Fibroblast of lung (primary cell): ENCODE measurements around the gene BBC3. TPM values are rescaled to one million over a fixed set of nuclear protein-coding genes. Genes with fewer than 3 reads are reported as not detected.

Experiments used
- DNase-seq, 2 donors: peaks; one replicate each; pipeline versions ENCODE4 v3.0.0 to v3.0.0-alpha.2; 2010; ENCODE audit warnings: low read depth in 2 of 2
- H2AFZ ChIP-seq: 2 replicates; pipeline ENCODE4 v1.5.1; 2012; ENCODE audit warnings: low read length, control low read depth, inconsistent platforms
- H3K27ac ChIP-seq: 2 replicates; pipeline ENCODE4 v1.5.1; 2011; ENCODE audit warnings: low read length, control low read depth; ENCODE audit not compliant: insufficient read depth
- H3K27me3 ChIP-seq: 2 replicates; pipeline ENCODE4 v1.5.1; 2011; ENCODE audit warnings: mild to moderate bottlenecking, low read length; ENCODE audit not compliant: control insufficient read depth, insufficient read depth
- H3K36me3 ChIP-seq: 2 replicates; pipeline ENCODE4 v1.5.1; 2011; ENCODE audit warnings: low read length; ENCODE audit not compliant: control insufficient read depth, insufficient read depth
- H3K4me1 ChIP-seq: 2 replicates; pipeline ENCODE4 v1.5.1; 2011; ENCODE audit warnings: low read length; ENCODE audit not compliant: control insufficient read depth, insufficient read depth; ENCODE audit errors: extremely low read depth
- H3K4me2 ChIP-seq: 2 replicates; pipeline ENCODE4 v1.5.1; 2011; ENCODE audit warnings: low read length, control low read depth; ENCODE audit not compliant: insufficient read depth; ENCODE audit errors: extremely low read depth
- H3K4me3 ChIP-seq, 4 experiments: fragments of 200-600 bp in 1 of 4; sonication (generic) in 1 of 4; replicated peaks in 1 of 4; 2 replicates each; pipeline ENCODE4 v1.5.1; 2011 to 2016; ENCODE audit warnings: low read length in 4 of 4, low read depth in 3 of 4, mild to moderate bottlenecking in 3 of 4, control low read depth in 2 of 4, inconsistent platforms in 1 of 4, mixed read lengths in 1 of 4; ENCODE audit not compliant: insufficient read depth in 1 of 4; ENCODE audit errors: control extremely low read depth in 1 of 4
- H3K79me2 ChIP-seq: 2 replicates; pipeline ENCODE4 v1.5.1; 2012; ENCODE audit warnings: mild to moderate bottlenecking, low read length, inconsistent platforms; ENCODE audit not compliant: control insufficient read depth, insufficient read depth
- H3K9ac ChIP-seq: 2 replicates; pipeline ENCODE4 v1.5.1; 2011; ENCODE audit warnings: mild to moderate bottlenecking, low read length, control low read depth; ENCODE audit not compliant: insufficient read depth
- H3K9me3 ChIP-seq: 2 replicates; pipeline ENCODE4 v1.5.1; 2012; ENCODE audit warnings: low read depth, low read length; ENCODE audit not compliant: control insufficient read depth, insufficient read depth
- H4K20me1 ChIP-seq: 2 replicates; pipeline ENCODE4 v1.5.1; 2011; ENCODE audit warnings: low read length; ENCODE audit not compliant: control insufficient read depth, insufficient read depth; ENCODE audit errors: extremely low read depth
- EZH2 ChIP-seq: IDR thresholded peaks from 2 replicates; pipeline ENCODE4 v1.5.1; 2012; ENCODE audit warnings: low read length, control low read depth, mild to moderate bottlenecking; ENCODE audit errors: missing control alignments
- polyA plus RNA-seq, 2 donors: library from polyadenylated mRNA; depleted of rRNA in 1 of 2; stranded (reverse) in 1 of 2; unstranded in 1 of 2; fragments of >200 nt; gene quantifications; 2 replicates each; pipeline ENCODE4 v1.2.1, GENCODE V29; 2011 to 2012; ENCODE audit warnings: missing spikeins in 1 of 2
- total RNA-seq: library from RNA; depleted of rRNA; stranded (reverse); fragments of >200 nt; gene quantifications from 2 replicates; pipeline ENCODE4 v1.2.1, GENCODE V29; 2014
- TF ChIP-seq, protein P1 (sequence below), 2 donors: IDR thresholded peaks in 1 of 2; conservative IDR thresholded peaks in 1 of 2; 1 replicate in 1 of 2; 2 replicates in 1 of 2; pipeline ENCODE4 v1.5.1; 2011 to 2012; ENCODE audit warnings: low read length in 2 of 2, control low read depth in 1 of 2, inconsistent platforms in 1 of 2, low read depth in 1 of 2, mild to moderate bottlenecking in 1 of 2

BBC3 gene
- total and polyA plus RNA-seq, 2 donors (not counting 1 experiment from before 2014, with no cell fraction given) = 2.4 to 37.7 TPM

DNA sequence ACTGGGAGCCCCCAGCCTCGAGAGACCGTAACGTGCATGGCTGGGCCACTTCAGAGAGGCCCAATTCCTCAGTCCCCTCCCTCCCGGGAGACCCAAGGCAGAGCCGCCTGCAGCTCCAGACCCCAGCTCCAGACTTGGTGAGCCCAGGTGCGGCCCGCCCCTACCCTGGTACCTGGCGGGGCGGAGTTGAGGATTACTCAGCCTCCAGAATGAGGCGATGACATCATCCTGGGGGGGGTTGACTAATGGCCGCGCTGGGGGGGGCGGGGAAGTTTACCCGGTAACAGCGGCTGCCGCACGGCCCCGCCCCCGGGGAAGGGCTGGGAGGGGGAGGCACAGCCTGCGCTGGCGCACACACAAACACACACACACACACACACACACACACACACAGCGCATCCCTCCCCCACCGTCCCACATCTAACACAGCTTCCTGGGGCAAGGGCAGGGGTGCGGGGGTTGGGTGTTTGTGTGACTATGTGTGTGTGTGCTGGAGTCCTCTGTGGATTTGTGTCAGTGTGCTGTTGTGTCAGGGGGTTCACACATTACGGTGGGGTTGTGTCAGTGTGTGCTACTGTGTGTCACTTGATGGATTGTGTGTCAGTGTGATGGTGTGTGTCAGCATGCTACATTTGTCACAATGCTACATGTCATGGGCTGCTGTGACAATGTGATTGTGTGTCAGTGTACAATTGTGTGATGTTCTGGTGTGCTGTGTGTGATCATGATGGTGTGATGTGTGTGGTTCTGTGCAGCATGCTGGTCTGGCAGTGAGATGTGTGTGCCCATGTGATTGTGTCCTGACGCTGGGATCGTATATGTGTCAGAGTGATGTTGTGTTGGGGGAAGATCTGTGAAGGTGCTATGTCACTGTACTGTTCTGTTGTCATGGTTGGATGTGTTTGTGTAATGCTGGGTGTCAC is 10.3 kb upstream of the BBC3 start:
- Histone ChIP-seq H4K20me1 (no peaks in the 10 kb centered on the region), H3K4me3 (peak overlapping the region in 1 of 4 experiments; percentile 19), H3K36me3 (no peaks in the 10 kb centered on the region), H3K4me1 (peaks cover 14% of the 10 kb centered on the region), H3K27me3 (no peaks in the 10 kb centered on the region), H3K4me2 (peak overlapping the region; percentile 84), H3K27ac (no peak overlapping the region), H3K9ac (peak overlapping the region; percentile 16), H3K9me3 (no peaks in the 10 kb centered on the region), H3K79me2 (no peaks in the 10 kb centered on the region), H2AFZ (peak overlapping the region; percentile 29)
- no peak for TF ChIP-seq EZH2
- TF ChIP-seq, protein P1, sequence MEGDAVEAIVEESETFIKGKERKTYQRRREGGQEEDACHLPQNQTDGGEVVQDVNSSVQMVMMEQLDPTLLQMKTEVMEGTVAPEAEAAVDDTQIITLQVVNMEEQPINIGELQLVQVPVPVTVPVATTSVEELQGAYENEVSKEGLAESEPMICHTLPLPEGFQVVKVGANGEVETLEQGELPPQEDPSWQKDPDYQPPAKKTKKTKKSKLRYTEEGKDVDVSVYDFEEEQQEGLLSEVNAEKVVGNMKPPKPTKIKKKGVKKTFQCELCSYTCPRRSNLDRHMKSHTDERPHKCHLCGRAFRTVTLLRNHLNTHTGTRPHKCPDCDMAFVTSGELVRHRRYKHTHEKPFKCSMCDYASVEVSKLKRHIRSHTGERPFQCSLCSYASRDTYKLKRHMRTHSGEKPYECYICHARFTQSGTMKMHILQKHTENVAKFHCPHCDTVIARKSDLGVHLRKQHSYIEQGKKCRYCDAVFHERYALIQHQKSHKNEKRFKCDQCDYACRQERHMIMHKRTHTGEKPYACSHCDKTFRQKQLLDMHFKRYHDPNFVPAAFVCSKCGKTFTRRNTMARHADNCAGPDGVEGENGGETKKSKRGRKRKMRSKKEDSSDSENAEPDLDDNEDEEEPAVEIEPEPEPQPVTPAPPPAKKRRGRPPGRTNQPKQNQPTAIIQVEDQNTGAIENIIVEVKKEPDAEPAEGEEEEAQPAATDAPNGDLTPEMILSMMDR (conservative IDR thresholded peaks at IDR 0.05 in 1 of 2, IDR thresholded peaks at IDR 0.05 in 1 of 2; ENCODE audit: low read depth in 1 of 2, low read length in 2 of 2) = no peak
- peak; percentile 76 to 77 for DNase-seq

- peaks cover 14% of the 10 kb centered on the region for H3K4me1 ChIP-seq
- DNase-seq = no peak
- TF ChIP-seq, protein P1 (conservative IDR thresholded peaks at IDR 0.05 in 1 of 2, IDR thresholded peaks at IDR 0.05 in 1 of 2; ENCODE audit: low read depth in 1 of 2, low read length in 2 of 2) = no peak
- H3K27ac ChIP-seq = no peak overlapping the region
- H3K27me3 ChIP-seq = no peaks in the 10 kb centered on the region
- no peaks in the 10 kb centered on the region for H4K20me1 ChIP-seq
- H2AFZ ChIP-seq = no peak overlapping the region
- no peak overlapping the region for H3K4me3 ChIP-seq
- no peaks in the 10 kb centered on the region for H3K36me3 ChIP-seq
- no peak overlapping the region for H3K4me2 ChIP-seq
- H3K79me2 ChIP-seq = no peaks in the 10 kb centered on the region
- no peak overlapping the region for H3K9ac ChIP-seq
- H3K9me3 ChIP-seq = no peaks in the 10 kb centered on the region
These were observed 9.6 kb upstream of the BBC3 start for GRCh38 chr19:47240556-47240955.

- Histone ChIP-seq H3K27me3 (no peaks in the 10 kb centered on the region), H3K4me1 (peaks cover 14% of the 10 kb centered on the region), H3K4me3 (peak overlapping the region in 2 of 4 experiments; percentile 13 to 46), H3K9me3 (no peaks in the 10 kb centered on the region), H4K20me1 (no peaks in the 10 kb centered on the region), H3K4me2 (peak overlapping the region; percentile 82), H3K36me3 (no peaks in the 10 kb centered on the region), H3K79me2 (no peaks in the 10 kb centered on the region), H3K9ac (no peak overlapping the region), H3K27ac (no peak overlapping the region), H2AFZ (no peak overlapping the region)
- TF ChIP-seq EZH2 = no peak
- TF ChIP-seq, protein P1 (conservative IDR thresholded peaks at IDR 0.05 in 1 of 2, IDR thresholded peaks at IDR 0.05 in 1 of 2; ENCODE audit: low read depth in 1 of 2, low read length in 2 of 2) = no peak
- peak; percentile 37 to 70 for DNase-seq
These were observed 8.8 kb upstream of the BBC3 start for GRCh38 chr19:47239610-47240296.
